OCI-LY7 (cell line): ENCODE results near the gene CEBPB. TPM values are rescaled to one million over a fixed set of nuclear protein-coding genes. Genes with fewer than 3 reads are reported as not detected.

Source experiments
- BruUV-seq: library from RNA; stranded (reverse); fragments of 400-500 nt; replicated peaks from 2 replicates; lab custom pipeline; 2021; lab: Mats Ljungman, UMichigan
- CTCF ChIA-PET: fragments of 300-600 bp; sonication (Branson Sonifier 250); formaldehyde crosslinking; loops from one replicate; lab custom pipeline; 2022; ENCODE audit warnings: antibody characterized with exemption; ENCODE audit not compliant: unreplicated experiment; lab: Charles Lee
- POLR2A ChIA-PET: fragments of 300-600 bp; sonication (Branson Sonifier 250); formaldehyde crosslinking; loops from one replicate; lab custom pipeline; 2022; ENCODE audit warnings: antibody characterized with exemption; lab: Charles Lee
- DNase-seq: peaks from one replicate; pipeline ENCODE4 v3.0.0-alpha.2; 2015; ENCODE audit warnings: low spot score
- H2AFZ ChIP-seq: fragments of 200-600 bp; sonication (generic), shearing (Covaris generic); 2 replicates; pipeline ENCODE4 v1.6.1; 2014; ENCODE audit warnings: mild to moderate bottlenecking, antibody characterized with exemption, low read length, moderate library complexity
- H3K27ac ChIP-seq: fragments of 200-600 bp; sonication (generic); 2 replicates; pipeline ENCODE4 v1.5.1; 2014; ENCODE audit warnings: mixed run types, low read depth, mild to moderate bottlenecking, moderate library complexity, low read length, inconsistent platforms; ENCODE audit not compliant: poor library complexity, severe bottlenecking
- H3K36me3 ChIP-seq: fragments of 200-600 bp; sonication (generic); 2 replicates; pipeline ENCODE4 v1.6.1; 2014; ENCODE audit warnings: mild to moderate bottlenecking, antibody characterized with exemption, low read length, moderate library complexity, mixed read lengths; ENCODE audit not compliant: insufficient read depth
- H3K4me1 ChIP-seq: fragments of 200-600 bp; sonication (generic); 2 replicates; pipeline ENCODE4 v1.5.1; 2014; ENCODE audit warnings: mild to moderate bottlenecking, low read length; ENCODE audit not compliant: insufficient read depth, poor library complexity, severe bottlenecking
- H3K4me2 ChIP-seq: fragments of 200-600 bp; sonication (generic); 2 replicates; pipeline ENCODE4 v1.6.1; 2014; ENCODE audit warnings: mild to moderate bottlenecking, low read length
- H3K4me3 ChIP-seq: fragments of 200-600 bp; sonication (generic); 2 replicates; pipeline ENCODE4 v1.5.1; 2014; ENCODE audit warnings: mild to moderate bottlenecking, low read depth, low read length; ENCODE audit not compliant: poor library complexity, severe bottlenecking
- H3K79me2 ChIP-seq: fragments of 200-600 bp; sonication (generic); 2 replicates; pipeline ENCODE4 v1.6.1; 2016; ENCODE audit warnings: low read depth, mild to moderate bottlenecking, low read length, moderate library complexity, mixed read lengths; ENCODE audit not compliant: insufficient read depth
- H3K9me2 ChIP-seq: fragments of 200-600 bp; sonication (generic); 2 replicates; pipeline ENCODE4 v1.6.1; 2016; ENCODE audit warnings: mild to moderate bottlenecking, low read length, mixed read lengths; ENCODE audit not compliant: insufficient read depth
- H3K9me3 ChIP-seq: fragments of 200-600 bp; sonication (generic); 2 replicates; pipeline ENCODE4 v1.6.1; 2014; ENCODE audit warnings: mild to moderate bottlenecking, mixed run types, low read length, mixed read lengths
- H4K20me1 ChIP-seq: fragments of 200-600 bp; sonication (generic); 2 replicates; pipeline ENCODE4 v1.6.1; 2014; ENCODE audit warnings: mild to moderate bottlenecking, antibody characterized with exemption, low read length, moderate library complexity, mixed read lengths; ENCODE audit not compliant: insufficient read depth
- EZH2phosphoT487 ChIP-seq: fragments of 200-600 bp; sonication (generic); IDR thresholded peaks from 2 replicates; pipeline ENCODE4 v1.6.1; 2018; ENCODE audit warnings: low read depth, borderline replicate concordance, mild to moderate bottlenecking, mixed run types, antibody characterized with exemption, low read length, moderate library complexity, mixed read lengths
- intact Hi-C: fragments of 100-400 bp; cut with micrococcal nuclease; formaldehyde crosslinking; loops from one replicate; pipeline ENCODE4 v1.10.0; 2022; ENCODE audit not compliant: unreplicated experiment
- total RNA-seq, 2 experiments: library from RNA; depleted of rRNA in 1 of 2; stranded (reverse); fragments of >200 nt in 1 of 2; shearing (Covaris generic) in 1 of 2; gene quantifications; 2 replicates each; pipeline ENCODE4 v1.2.3, GENCODE V29; 2014 to 2022
- TF ChIP-seq, protein P1 (sequence below): fragments of 200-600 bp; sonication (generic); conservative IDR thresholded peaks from 2 replicates; pipeline ENCODE4 v1.5.1; 2014; ENCODE audit warnings: mild to moderate bottlenecking, antibody characterized with exemption, low read length, moderate library complexity, mixed read lengths

The CEBPB gene
- total RNA-seq, 2 experiments from 2014 or later = 47.6 to 48.4 TPM

DNA sequence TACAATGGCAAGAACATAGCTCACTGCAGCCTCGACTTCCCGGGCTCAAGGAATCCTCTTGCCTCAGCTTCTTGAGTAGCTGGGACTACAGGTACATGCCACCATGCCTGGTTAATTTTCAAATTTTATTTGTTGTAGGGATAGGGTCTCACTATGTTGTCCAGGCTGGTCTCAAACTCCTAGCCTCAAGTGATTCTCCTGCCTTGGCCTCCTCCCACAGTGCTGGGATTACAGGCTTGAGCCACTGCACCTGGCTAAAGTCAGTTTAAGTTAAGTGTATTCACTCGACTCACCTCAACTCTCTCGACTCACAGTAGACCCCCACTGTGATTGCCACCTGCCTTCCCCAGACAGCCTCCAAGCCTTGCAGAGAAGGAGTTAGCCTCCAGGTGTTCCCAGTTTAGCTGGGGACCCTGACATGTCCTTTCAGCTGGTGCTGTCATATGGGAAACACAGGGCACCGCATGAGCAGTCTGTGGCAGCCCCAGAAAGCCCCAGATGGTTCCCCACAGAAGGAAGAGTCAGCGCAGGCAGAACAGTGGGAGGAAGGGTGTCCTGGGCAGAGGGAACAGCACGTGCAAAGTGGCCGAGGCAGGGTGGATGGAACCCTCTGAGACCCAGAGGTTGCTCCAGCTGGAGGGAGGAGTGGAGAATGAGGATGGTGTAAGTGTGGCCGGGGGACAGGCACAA, 40.4 kb downstream of the CEBPB start:
- POLR2A ChIA-PET = interaction anchor here (1.3 kb wide), 1 partner anchor 11 kb away, joined by 3 read pairs; no protein-coding TSS in a partner anchor
- Histone ChIP-seq H3K4me2 (no peak overlapping the region), H3K4me3 (no peak overlapping the region), H3K27ac (no peak overlapping the region), H2AFZ (no peak overlapping the region), H3K36me3 (no peaks in the 10 kb centered on the region), H3K4me1 (no peaks in the 10 kb centered on the region), H3K79me2 (no peaks in the 10 kb centered on the region), H3K9me2 (no peaks in the 10 kb centered on the region), H4K20me1 (no peaks in the 10 kb centered on the region), H3K9me3 (no peaks in the 10 kb centered on the region)
- no peak for TF ChIP-seq EZH2phosphoT487
- TF ChIP-seq, protein P1, sequence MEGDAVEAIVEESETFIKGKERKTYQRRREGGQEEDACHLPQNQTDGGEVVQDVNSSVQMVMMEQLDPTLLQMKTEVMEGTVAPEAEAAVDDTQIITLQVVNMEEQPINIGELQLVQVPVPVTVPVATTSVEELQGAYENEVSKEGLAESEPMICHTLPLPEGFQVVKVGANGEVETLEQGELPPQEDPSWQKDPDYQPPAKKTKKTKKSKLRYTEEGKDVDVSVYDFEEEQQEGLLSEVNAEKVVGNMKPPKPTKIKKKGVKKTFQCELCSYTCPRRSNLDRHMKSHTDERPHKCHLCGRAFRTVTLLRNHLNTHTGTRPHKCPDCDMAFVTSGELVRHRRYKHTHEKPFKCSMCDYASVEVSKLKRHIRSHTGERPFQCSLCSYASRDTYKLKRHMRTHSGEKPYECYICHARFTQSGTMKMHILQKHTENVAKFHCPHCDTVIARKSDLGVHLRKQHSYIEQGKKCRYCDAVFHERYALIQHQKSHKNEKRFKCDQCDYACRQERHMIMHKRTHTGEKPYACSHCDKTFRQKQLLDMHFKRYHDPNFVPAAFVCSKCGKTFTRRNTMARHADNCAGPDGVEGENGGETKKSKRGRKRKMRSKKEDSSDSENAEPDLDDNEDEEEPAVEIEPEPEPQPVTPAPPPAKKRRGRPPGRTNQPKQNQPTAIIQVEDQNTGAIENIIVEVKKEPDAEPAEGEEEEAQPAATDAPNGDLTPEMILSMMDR = no peak
- BruUV-seq = no TSS peak
- CTCF ChIA-PET = no interaction called here
- intact Hi-C loops = no loop called here
- DNase-seq = no peak

DNA sequence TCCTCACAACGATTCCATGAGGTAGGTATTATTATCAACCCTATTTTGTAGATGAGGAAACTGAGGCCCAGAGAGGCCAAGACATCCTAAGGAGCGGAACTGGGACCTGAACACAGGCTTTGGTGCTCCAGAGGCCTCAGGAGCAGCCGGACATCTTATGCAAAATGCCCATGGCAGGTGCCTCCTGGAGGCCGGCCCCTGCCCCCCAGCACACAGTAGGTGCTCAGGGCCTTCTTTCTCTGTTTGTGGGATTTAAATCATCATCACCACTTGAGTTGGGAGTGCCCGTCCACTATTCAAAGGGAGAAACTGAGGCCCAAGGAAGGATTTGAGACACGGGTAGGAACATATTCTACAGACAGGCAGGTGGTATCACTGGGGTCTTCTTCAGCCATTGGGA, 41.2 kb downstream of the CEBPB start:
- Histone ChIP-seq H3K4me3 (no peak overlapping the region), H3K4me1 (no peaks in the 10 kb centered on the region), H2AFZ (no peak overlapping the region), H3K9me2 (no peaks in the 10 kb centered on the region), H3K9me3 (no peaks in the 10 kb centered on the region), H3K79me2 (no peaks in the 10 kb centered on the region), H4K20me1 (no peaks in the 10 kb centered on the region), H3K27ac (no peak overlapping the region), H3K36me3 (no peaks in the 10 kb centered on the region), H3K4me2 (no peak overlapping the region)
- ChIA-PET CTCF (no interaction called here), POLR2A (interaction anchor here (0.5 kb wide), 1 partner anchor 221 kb away, joined by 3 read pairs; no protein-coding TSS in a partner anchor)
- DNase-seq = no peak
- BruUV-seq = no TSS peak
- intact Hi-C loops = no loop called here
- no peak for TF ChIP-seq EZH2phosphoT487
- TF ChIP-seq, protein P1 = no peak

DNA sequence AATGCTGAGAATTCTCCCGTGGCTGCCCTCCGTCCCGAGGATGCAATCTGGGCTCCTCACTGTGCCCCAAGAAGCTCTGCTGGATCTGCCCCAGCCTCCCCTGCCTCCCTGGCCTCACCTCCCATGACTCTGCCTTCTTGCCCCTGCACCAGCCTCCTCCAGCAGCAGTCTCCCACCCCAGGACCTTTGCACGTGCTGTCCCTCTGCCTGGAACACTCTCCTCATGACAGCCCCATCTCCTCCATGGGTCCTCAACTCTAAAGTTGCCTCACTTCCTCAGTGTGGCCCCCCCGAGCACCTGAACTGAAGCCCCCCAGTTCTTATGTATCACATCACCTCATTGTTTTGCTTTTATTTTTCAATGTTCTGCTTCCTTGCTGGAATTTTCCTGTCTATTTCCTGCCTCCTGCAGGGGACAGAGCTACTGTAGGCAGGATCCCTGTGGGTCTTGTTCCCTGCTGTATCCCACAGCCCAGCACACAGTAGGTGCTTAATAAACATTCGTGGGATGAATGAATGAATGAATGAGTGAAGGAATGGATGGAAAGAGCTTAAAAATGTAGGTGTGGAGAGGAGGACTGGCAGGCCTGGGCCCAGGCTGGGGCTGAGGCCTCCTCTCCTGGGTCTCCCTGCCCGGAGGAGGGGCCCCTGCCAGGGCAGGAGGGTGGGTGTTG, 42.2 kb downstream of the CEBPB start:
- Histone ChIP-seq H3K4me2 (no peak overlapping the region), H3K27ac (no peak overlapping the region), H2AFZ (no peak overlapping the region), H3K9me3 (no peaks in the 10 kb centered on the region), H3K4me3 (no peak overlapping the region), H3K36me3 (no peaks in the 10 kb centered on the region), H3K79me2 (no peaks in the 10 kb centered on the region), H3K9me2 (no peaks in the 10 kb centered on the region), H4K20me1 (no peaks in the 10 kb centered on the region), H3K4me1 (no peaks in the 10 kb centered on the region)
- CTCF ChIA-PET = no interaction called here
- POLR2A ChIA-PET = interaction anchor here (0.5 kb wide), 1 partner anchor 220 kb away, joined by 3 read pairs; no protein-coding TSS in a partner anchor
- intact Hi-C loops = no loop called here
- TF ChIP-seq EZH2phosphoT487 = no peak
- TF ChIP-seq, protein P1 = no peak
- no peak for DNase-seq
- no TSS peak for BruUV-seq
